HG03280 (cell line): ENCODE measurements around the gene COL23A1.
"Not testable (repeated sequence)": the region's sequence is repeated elsewhere in the genome, so short reads cannot be mapped to it uniquely, and the experiment has no call there.

ENCODE experiments used
- ATAC-seq: cut with Tn5 transposase; IDR thresholded peaks from one replicate; pipeline ENCODE4 v1.9.1; 2021; ENCODE audit warnings: mild to moderate bottlenecking, moderate library complexity; ENCODE audit not compliant: unreplicated experiment

Gene COL23A1

DNA sequence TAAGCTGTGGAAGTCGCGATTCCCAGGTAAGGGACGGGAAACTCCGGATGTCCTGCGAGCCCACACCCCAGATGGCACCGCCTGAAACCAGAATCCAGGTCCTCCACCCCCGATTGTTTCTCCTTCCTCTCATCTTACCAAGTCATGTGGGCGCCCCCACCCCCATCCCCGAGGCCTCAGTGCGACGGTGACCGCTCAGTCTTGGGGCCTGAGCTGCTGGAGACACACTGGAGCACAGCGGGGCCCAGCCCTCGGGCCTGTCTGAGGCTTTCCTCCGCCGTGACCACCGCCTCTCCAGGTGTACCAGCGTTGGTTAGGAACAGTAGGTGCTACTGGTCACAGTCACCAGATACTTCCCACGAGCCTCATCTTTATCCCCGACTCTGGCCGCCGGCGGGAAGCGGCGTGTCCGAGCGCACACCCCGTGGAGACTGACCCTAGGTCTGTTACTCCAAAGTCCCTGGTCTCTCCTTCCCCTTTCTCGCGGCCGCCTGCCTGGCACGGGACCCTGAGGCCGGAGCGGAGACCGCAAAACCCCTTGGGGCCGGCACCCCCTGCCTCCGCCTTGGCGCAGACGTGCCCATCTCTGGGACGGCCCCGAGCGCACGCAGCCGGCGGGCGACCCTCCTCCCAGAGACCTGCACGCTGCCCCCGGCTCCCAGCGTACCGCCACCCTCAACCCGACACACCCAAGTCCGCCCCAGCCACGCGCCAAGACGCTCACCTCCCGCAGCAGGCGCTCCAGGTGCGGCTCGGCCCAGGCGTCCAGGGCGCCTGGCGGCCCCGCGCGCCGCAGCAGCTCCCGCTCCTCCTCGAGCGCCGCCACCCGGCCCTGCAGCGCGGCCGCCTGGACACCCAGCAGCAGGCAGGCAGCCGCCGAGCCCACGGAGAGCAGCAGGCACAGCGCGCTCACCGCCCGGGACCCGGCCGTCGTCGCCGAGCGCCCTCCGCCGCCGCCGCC lies 733 bp downstream of the COL23A1 start:
- no peak for ATAC-seq

DNA sequence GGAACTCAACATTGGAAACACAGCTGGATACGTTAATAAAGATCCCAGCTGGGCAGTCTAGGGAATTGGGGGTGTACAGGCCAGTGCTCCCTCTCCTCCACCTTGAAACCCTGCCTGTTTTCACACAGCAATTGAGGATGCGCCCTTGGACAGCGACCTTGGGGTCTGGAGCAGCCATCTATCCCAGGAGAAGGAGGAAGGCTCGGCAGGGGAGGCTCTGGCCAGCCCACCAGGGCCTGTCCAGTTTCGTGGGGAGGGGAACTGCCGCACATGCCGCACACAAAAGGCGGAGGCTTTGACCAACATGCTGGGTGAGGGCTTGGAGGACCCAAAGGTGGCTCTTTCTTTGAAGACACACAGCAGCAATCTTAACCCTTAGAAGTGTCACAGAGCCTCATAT lies 1.4 kb downstream of the COL23A1 start:
- no peak for ATAC-seq

DNA sequence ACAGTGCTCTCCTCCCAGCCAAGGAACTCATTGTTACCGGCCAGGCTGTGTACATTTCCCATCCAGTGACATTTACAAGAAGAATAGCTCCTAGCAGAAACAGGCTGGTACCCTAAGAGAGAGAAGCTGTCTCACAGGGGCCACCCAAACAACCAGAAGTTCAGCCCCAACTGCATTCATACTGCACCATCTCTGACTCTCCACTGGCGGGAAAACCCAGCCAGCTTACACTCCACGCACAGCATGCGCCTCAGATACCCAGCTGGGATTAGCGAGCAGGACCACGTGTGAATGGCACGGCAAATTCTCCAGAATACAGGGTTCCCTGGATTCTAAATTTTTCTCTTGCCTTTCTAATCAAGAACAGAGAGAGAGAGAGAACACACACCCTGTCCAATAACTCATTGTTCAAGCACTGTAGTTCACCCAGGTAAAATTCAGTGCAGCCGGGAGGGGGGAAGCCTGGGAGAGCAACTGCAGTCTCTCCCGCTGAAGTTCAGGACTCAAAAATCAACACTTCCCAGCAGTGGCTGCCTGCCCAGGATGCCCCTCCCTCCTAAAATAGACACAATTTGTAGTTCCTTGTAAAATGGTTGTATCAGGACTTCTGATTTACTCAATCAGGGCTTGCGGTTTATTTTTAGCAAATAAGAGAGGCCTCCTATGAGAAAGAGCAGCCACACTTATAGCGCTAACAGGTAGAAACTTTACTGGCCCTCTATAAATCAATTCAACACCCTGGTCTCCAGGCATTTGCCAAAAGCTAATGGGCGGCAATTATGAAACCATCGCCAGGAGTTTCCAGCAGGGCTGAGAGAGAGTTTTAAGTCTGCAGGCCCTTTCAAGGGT lies 2.2 kb downstream of the COL23A1 start:
- ATAC-seq = no peak

GRCh38 chr5:178586396-178586795 lies 3.8 kb downstream of the COL23A1 start:
- ATAC-seq = no peak

DNA sequence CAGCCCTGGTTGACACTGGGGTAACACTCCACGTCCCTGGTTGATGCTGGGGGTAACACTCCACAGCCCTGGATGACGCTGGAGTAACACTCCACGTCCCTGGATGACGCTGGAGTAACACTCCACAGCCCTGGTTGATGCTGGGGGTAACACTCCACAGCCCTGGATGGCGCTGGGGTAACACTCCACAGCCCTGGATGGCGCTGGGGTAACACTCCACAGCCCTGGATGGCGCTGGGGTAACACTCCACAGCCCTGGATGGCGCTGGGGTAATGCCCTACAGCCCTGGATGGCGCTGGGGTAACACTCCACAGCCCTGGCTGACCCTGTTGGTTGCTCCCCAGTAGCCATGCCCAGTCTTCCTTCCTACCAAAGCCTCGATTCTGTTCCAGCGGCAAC lies 4.8 kb downstream of the COL23A1 start:
- not testable (repeated sequence) for ATAC-seq

- ATAC-seq = no peak
These were observed 6.9 kb downstream of the COL23A1 start for GRCh38 chr5:178583279-178583678.

DNA sequence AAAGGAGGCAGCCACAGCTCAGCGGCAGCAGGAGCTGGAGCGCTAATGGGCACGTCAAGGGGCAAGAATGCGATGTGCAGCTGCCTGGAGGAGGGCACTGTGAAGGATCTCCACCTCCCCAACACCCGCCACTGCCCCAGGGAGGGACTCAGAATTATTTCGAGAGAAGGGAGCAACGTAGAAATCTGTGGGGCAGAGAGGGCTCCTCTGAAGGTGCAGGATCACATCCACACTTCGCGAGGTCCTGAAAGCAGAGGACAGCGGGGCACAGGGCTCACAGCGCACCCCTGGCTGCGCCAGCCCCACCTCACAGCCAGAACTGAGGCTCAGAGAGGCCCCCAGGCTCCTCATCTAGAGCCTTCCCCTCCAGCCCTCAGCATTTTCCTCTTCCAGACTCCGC lies 7.9 kb downstream of the COL23A1 start:
- ATAC-seq = no peak

DNA sequence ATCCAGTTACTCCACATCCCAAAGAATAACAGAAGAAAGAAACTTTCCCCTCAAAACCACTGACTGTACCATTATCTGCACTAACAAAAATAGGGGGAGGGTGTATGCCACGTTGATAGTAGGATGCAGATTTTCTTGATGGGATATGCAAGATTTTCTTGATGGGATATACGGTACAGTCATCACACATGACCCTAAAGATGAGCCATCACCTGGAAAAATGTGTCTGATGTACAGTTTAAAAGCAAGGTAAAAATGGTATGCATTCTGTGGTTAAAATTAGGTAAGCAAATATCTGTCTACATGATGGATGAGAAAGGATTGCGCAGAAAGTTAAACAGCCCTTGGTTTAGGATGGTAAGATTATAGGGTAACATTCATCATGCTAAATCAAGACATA lies 8.6 kb downstream of the COL23A1 start:
- no peak for ATAC-seq

- ATAC-seq = no peak
These were observed 9.8 kb downstream of the COL23A1 start for GRCh38 chr5:178580271-178580955.

DNA sequence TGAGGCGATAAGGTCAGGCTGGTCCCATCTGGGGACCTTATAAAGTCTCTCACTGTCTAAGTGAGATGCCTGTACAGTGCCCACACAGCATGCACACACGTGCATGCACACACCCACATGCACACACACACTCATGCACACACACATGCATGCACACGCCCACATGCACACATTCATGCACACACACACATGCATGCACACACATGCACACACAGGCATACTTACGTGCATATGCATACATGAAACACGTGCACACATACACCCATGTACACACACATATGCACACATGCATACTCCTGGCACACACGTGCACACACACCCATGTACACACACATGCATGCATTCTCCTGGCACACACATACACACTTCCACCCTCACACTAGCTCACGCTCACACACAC lies 12.2 kb downstream of the COL23A1 start:
- ATAC-seq = no peak

DNA sequence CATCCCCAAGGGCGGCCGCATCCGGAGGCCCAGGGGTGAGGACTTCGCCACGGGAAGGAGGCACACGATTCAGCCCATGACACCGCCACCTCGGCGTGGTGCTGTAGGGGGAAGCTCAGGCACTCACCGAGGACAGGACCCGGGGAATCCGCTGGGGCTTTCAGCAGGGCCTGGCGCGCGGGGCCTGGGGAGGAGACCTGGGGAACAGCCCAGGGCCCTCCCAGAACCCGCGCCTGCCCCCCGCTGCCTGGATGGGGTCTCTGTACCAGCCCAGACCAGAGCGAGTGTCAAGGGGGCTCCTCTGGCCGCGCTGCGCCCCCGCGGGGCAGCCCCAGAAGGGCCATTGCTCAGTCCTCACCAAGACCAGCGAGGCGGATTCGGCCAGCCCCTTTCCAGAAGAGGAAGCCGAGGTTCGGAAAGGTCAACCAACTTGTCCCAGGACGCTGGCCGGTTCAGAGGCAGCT lies 12.8 kb downstream of the COL23A1 start:
- ATAC-seq = no peak

GRCh38 chr5:178576591-178577351 lies 13.4 kb downstream of the COL23A1 start:
- ATAC-seq = no peak

DNA sequence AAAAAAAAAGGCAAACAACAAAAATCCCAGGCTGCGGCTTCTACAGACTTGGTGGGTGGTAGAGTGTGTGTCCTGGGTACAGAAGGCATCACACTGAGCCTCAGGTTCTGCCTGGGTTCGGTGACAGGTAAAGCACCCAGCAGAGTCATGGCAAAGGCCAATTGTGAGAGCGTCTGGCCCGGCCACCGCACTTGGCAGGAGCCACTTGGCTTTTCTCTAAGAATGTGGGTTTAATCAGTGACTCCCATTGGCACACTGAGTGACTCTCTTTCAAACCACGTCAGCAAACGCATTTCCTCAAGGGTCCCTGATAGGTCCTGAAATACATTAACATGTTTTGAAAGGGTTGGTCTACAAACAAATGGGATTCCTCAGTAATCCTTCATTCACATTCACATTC lies 17.0 kb downstream of the COL23A1 start:
- no peak for ATAC-seq

DNA sequence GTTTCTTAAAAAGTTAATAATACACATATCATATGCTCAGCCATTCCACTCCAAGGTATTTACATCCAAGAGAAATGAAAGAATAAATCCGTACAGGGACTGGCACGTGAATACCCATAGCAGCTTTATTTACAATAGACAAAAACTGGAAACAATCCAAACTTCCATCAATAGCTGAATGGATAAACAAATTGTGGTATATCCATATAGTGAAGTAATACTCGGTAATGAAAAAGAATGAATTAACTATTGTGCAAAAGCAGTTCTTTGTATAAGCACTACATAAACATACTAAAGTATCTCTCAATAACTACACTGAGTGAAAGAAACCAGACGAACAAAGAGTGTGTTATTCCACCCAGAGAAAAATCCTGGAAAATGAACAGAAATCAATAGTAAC lies 17.6 kb downstream of the COL23A1 start:
- ATAC-seq = no peak

- ATAC-seq = no peak
These were observed 20.7 kb downstream of the COL23A1 start for GRCh38 chr5:178569485-178569884.

- no peak for ATAC-seq
These were observed 25.2 kb downstream of the COL23A1 start for GRCh38 chr5:178564811-178565550.

- no peak for ATAC-seq
These were observed 25.8 kb downstream of the COL23A1 start for GRCh38 chr5:178564397-178564796.

- no peak for ATAC-seq
These were observed 26.6 kb downstream of the COL23A1 start for GRCh38 chr5:178563621-178564020.

DNA sequence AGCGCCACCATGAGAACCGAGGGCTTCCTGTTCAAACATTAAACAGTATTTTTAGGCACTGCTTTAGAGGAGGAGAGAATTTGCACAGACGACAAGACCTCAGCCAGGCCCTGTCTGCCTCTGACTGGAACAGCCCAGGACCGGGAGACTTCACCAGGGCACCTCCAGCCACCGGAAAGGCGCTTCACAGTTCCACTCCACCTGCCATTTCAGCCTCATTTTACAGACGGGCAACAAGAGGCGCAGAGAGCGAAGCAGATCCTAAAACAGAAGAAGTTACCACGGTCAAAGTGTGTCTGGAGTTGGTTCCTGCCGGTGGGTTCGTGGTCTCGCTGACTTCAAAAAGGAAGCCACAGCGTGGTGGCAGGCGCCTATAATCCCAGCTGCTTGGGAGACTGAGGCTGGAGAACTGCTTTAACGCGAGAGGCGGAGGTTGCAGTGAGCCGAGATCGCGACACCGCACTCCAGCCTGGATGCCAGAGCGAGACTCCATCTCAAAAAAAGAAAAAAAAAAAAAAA lies 28.4 kb downstream of the COL23A1 start:
- ATAC-seq = no peak
